Fibroblast of skin of abdomen (primary cell): ENCODE results near the gene GOLGA8H. TPM values are rescaled to one million over a fixed set of nuclear protein-coding genes. Genes with fewer than 3 reads are reported as not detected.
"Not testable (repeated sequence)": the region's sequence is repeated elsewhere in the genome, so short reads cannot be mapped to it uniquely, and the experiment has no call there.

Experiments
- DNase-seq: peaks from one replicate; pipeline ENCODE4 v3.0.0-alpha.2; 2013
- polyA plus RNA-seq, 2 experiments: library from polyadenylated mRNA; unstranded; fragments of 120-200 nt; gene quantifications; one replicate each; pipeline ENCODE4 v1.2.1, GENCODE V29; 2013; ENCODE audit not compliant: insufficient read length in 2 of 2

Gene GOLGA8H
- polyA plus RNA-seq (2013, experiment 1 of 2; ENCODE audit: insufficient read length) = not detected
- 0.16 TPM for polyA plus RNA-seq (2013, experiment 2 of 2; ENCODE audit: insufficient read length)

GRCh38 chr15:30603796-30604195 lies at the start of gene GOLGA8H:
Gene GOLGA8H (plus strand): TSS chr15:30604028. CDS start chr15:30604126, 98 bp downstream.
- not testable (repeated sequence) for DNase-seq

GRCh38 chr15:30566949-30567348 lies 36.9 kb upstream of the GOLGA8H start:
- DNase-seq = not testable (repeated sequence)

GRCh38 chr15:30573012-30573491 lies 30.8 kb upstream of the GOLGA8H start:
- not testable (repeated sequence) for DNase-seq

GRCh38 chr15:30579394-30579970 lies 24.3 kb upstream of the GOLGA8H start:
- not testable (repeated sequence) for DNase-seq

GRCh38 chr15:30580716-30581115 lies 23.1 kb upstream of the GOLGA8H start:
- not testable (repeated sequence) for DNase-seq

GRCh38 chr15:30598953-30599352 lies 4.9 kb upstream of the GOLGA8H start:
- DNase-seq = not testable (repeated sequence)

- DNase-seq = not testable (repeated sequence)
Observed at GRCh38 chr15:30612271-30612670, 8.4 kb downstream of the GOLGA8H start.

- peak; percentile 33 for DNase-seq
Observed at GRCh38 chr15:30621342-30621741, 17.5 kb downstream of the GOLGA8H start.

- peak; percentile 98 for DNase-seq
Observed at GRCh38 chr15:30625436-30626193, 21.8 kb downstream of the GOLGA8H start, which contains the start of gene ARHGAP11B. Gene ARHGAP11B (plus strand): TSS chr15:30626128.

GRCh38 chr15:30626194-30626565 lies 22.4 kb downstream of the GOLGA8H start:
- DNase-seq = peak; percentile 2

GRCh38 chr15:30626632-30627031 lies 22.8 kb downstream of the GOLGA8H start:
- not testable (repeated sequence) for DNase-seq

GRCh38 chr15:30650012-30650929 lies 46.4 kb downstream of the GOLGA8H start:
- no peak for DNase-seq

- DNase-seq = peak; percentile 13
Observed at GRCh38 chr15:30661154-30661553, 57.3 kb downstream of the GOLGA8H start.
